Left renal pelvis (tissue), 4 donors: Measurements from ENCODE around the gene EPB41L2. TPM values are rescaled to one million over a fixed set of nuclear protein-coding genes. Genes with fewer than 3 reads are reported as not detected.
"Not testable (repeated sequence)": the region's sequence is repeated elsewhere in the genome, so short reads cannot be mapped to it uniquely, and the experiment has no call there.

Experiments
- DNase-seq, 4 donors: peaks; one replicate each; pipeline ENCODE4 v3.0.0-alpha.2; 2013; ENCODE audit warnings: low read depth in 4 of 4, low spot score in 3 of 4
- polyA plus RNA-seq, 4 donors: library from polyadenylated mRNA; unstranded; fragments of 120-200 nt; gene quantifications; one replicate each; pipeline ENCODE4 v1.2.1, GENCODE V29; 2013; ENCODE audit not compliant: insufficient read length in 4 of 4

Gene EPB41L2
- polyA plus RNA-seq, 4 donors: 147 to 448 (median 175) TPM

DNA sequence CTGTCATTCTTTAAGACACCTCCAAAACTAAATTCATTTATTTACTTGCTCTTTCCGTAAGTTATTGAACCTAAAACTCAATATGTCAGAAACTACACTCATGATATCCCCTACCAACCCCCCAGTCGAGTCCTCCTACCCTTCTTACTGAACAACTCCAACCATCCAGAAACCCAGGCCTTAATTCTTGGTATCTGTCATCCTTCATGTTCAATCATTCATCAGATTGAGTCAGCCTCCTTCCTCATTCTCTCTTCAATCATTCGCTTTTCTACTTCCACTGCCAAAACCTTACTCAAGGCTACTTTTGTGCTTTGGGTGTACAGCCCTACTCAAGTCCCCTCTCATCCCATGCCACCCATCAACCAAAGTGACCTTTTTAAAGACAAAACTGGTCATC lies 140.1 kb downstream of the EPB41L2 start:
- no peak for DNase-seq

DNA sequence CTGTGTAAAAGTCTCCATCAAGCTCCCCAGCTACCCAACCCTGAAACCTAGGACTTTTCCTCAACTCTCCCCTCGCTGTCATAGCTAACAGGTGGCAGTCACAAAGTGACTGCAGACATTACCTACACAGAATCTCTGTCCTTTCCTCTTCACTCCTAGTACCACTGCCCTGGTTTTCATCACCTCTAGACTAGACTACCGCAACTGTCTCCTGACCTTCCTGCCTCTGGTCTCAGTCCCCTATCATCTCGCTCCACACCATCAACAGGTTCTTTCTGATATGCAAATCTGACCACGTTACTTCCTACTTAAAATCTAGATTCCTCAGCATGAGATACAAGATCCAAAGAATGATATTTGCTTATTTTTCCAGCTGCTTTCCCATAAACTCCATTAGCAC lies 142.1 kb downstream of the EPB41L2 start:
- no peak for DNase-seq

DNA sequence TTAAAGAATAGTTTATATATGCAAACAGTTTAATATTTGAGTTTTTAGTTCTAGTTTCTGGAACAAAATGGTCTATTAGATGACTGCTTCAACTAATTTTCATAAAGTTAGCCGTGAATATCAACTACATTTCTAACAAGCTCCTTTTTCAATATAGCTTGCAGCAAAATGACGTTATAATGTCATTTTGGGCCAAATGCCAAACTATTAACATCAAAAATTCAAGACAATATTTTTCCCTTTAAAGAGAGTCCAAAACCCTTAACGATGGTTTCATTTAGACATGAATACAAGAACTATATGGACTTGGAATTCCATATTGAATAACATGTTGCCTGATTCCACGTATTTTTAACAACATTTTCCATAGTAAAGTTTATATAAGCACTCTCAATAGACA lies 144.9 kb downstream of the EPB41L2 start:
- DNase-seq: no peak

DNA sequence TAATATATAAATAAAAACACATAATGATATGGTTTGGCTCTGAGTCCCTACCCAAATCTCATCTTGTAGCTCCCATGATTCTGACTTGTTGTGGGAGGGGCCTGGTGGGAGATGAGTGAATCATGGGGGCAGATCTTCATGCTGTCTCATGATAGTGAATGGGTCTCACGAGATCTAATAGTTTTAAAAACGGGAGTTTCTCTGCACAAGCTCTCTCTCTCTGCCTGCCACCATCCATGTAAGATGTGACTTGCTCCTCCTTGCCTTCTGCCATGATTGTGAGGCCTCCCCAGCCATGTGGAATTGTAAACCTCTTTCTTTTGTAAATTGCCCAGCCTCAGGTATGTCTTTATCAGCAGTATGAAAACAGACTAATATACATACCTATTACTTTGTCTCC lies 147.4 kb downstream of the EPB41L2 start:
- DNase-seq: not testable (repeated sequence)

DNA sequence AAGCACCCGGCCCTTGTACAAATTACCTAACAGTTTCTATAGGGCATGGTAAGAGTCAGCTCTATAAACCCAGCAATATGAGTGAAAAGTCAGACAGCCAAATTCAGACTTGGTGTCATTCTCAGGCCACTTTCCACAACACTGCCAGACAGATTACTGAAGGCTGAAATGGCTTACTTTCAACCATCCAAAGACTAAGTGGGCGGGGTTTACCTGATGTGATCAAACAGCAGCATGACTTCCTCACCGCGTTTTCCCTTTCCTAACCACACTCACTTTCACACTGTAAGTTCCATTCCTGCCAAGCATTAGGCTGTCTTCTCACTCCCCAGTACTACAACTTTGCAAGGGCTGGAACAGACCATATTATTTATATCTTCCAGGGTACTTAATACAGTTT lies 149.9 kb downstream of the EPB41L2 start:
- DNase-seq: no peak

DNA sequence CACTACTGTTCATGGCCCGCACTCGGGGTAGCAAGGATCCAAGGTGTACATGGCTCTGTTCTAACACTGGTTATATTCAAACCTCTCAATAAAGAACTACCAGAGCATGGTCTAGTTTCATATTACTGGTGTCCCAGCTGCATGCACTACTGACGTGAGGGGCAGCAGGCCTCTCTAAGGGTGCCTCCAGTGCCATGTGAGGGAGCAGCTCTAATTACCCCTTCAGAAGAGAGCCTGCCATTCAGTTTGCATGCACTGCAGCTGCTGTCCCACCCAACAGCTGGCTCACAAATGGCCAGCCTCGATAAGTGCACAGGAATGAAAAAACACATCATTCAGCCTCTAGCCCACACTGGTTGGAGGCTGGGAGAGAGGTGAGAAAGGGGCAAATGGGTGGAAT lies 150.6 kb downstream of the EPB41L2 start:
- DNase-seq: no peak

DNA sequence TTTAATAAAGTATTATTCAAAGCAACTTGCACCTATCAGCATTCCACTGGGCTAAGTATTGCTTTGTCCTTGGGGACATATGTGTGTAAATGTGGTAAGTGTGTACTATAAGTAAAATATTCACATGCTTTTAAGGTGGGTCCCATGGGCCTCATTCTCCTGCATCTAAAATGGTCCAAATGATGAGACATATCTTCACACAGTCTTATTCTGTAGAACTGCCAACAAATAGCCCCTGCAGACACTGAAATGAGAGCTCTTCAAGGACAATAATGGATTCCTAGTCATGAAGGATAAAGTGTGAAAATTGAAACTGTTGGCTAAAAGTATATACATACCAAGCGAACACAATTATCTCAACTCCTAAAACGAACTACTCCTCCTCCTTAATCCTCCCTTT lies 154.1 kb downstream of the EPB41L2 start:
- DNase-seq: no peak

DNA sequence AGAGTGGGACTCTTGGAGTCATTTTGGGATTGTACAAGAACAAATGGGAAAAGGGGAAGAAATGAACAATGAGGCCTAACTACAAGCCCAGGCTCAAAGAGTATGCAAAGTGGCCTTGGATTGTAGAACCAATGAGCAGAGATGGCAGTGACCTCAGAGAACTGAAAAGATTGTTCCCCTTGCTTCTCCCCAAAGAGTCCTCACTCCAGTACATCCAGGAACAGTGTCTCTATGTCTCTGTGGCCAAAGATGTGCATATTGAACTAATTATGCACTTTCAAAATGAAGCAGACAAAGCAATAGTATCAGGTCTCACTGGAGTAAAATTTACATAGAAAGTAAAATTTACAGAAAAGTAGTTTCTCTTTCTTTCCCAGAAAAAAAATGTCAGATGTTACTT lies 154.9 kb downstream of the EPB41L2 start:
- no peak for DNase-seq

DNA sequence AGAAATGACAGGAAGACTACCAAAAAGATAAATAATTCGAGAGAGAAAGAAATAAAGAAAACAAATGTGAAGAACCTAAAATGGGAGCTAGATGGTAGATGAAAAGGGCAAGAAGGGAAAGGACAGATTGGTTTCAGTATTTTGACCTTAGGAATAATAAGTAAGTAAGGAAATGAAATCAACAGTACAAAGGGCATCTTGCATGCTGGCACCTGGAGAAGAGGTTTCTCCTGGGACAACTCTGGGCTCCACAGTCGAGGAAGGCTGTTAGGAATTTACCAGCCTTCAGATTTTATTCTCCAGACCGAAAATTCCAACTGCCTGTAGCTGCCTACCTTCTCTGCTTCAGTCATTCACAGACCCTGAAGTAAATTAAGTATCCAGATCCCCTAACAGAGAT lies 155.4 kb downstream of the EPB41L2 start:
- DNase-seq: no peak

DNA sequence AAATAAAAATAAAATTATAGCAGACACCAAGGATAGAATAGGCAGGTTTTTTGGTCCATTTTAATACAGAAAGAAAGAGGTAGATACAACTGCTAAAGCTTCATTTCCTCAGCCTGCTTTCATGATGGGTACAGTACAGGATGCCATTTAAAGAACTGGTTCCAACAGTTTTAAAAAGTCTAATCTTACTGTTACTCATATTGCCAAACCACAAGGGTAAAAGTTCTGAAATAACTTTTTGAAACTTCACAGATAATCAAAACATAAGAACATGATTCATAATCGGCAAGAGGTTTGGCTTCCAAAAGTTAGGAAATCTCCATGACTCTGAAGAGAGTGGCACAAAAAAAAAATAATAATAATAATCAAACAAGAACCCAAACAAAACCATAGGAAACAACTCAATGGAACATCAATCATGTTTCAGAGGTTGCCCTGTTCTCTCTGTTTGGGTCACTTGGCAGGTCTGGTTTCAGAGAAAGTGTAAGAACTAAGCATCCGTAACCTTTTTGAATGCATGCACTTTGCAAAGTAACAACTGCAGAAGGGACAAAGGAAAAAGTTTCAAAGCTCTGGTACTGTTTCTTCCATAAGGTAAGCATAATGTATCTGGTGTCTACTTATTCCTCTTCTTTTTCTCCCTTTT lies 156.2 kb downstream of the EPB41L2 start:
- no peak for DNase-seq

DNA sequence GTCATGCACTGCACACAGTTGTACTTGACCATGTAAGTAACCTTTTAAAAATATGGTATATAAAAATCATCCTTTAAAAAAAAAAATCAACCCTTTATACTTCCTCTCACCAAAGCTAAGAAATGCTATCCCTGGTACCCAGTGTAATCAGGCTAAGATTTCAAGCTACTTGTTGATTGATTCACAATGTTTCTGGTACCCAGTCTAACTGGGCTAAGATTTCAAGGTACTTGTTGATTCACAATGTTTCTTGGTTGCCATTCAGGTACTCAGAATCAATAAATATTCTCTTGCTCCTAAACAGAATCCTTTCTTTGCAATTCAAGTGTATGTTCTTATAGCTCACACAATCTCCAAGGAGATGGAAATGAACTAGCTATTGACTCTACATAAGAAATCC lies 159.4 kb downstream of the EPB41L2 start:
- no peak for DNase-seq

DNA sequence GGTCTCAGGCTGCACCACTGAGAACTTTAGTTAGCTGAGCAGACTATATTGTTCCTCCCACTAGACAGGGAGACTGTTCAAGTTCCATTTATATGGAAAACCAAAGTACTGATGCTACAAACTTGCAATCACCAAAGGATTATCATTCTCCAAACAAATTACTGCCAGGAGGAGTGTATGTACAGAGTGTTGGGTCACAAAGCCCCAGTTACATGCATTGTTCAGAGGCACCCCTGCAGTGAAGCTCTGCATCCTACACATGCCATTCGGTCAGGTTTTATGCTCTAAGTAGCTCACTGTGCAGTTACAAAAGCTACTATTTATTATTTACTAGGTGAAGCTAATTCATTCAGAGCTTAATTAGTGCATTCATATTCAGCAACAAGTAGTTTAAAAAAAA lies 160.0 kb downstream of the EPB41L2 start:
- DNase-seq: no peak

DNA sequence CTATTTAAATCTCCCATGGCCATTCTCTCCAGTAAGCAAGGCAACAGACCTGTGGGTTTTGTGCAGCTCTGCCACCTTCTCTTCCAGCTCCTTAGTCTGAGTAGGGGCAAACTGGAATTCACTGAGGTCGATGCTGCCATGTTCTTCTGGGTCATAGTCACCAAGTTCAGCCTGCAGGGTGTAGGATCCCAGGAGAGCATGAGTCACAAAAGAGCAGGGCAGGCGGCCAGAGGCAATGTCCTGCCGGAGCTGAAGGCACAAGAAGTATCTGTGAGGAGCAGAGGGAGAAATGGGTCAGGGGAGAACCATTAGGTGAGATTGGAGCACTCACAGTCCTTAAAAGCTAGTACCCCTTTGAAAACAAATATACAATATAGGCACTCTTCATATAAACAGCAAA lies 162.1 kb downstream of the EPB41L2 start:
- DNase-seq: no peak

DNA sequence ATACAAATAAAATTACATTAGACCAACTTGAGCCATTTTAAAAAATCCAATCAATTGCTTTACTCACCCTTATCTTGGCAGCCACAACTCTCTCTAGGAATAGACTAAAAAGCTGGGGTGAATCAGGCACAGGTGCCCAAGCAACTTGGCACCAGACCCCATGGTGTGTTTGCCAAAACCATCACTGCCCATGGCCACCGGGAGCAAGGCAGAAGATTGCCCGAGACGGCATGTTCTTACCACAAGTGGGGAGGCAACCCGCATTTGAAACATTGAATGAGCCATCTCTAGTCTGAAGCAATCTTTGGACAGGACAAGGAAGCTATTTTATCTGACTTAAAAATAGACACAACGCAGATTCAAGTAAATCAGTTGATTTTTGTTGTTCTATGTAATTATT lies 166.8 kb downstream of the EPB41L2 start:
- no peak for DNase-seq

DNA sequence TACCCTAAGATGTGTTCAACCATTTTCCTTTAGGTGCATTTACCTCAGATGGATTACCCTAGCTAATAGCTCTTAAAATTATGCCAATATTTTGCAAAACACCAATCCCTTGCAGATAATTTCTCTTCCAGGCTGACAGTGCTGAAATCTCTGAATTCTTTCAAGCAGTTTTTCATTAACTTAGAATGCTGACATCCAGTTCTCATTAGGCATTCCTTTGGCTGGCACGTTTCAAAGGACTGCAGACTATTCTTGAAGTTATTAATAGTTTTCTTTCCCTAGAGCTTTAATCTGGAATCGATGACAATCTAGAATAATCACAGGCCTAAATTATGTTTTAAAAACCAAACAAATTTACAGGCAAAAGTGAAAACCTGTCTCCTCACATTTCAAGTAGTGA lies 167.5 kb downstream of the EPB41L2 start:
- no peak for DNase-seq

DNA sequence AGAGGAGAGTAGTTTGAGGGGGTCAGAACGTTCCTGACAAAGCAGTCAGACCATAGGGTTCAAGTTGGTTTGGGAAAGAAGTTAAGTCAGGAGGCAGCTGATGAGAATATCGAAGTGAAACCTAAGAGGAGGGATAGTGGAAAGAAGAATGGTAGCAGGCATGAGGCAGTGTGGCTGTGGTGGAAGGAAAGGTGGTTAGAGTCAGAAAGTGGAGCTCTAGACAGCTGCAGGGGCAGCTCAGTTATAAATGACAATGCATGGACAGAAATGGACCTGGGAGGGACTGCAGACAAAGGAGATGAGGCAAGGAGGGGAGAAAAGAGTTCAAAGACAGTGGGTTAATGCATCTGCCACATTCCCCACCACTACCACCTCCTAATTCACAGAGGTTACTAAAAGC lies 169.3 kb downstream of the EPB41L2 start:
- no peak for DNase-seq

DNA sequence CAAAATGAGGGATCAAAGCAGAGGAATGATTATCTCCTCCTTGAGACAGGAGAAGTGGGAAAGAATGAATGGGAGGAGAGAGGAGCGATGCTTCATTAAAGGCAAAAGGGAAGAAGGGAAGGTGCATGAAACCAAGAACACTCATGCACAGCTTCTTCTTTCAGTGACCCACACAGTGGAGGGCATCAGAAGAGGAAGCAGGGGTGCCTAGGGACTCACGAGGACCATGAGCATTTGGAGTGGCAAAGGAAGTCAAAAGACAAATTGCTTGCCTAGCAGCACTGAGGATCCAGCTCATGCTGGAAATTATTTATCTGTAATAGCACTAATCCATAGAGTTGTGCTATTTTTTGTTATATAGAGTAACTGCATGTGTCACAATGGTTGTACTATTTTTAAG lies 169.8 kb downstream of the EPB41L2 start:
- no peak for DNase-seq

DNA sequence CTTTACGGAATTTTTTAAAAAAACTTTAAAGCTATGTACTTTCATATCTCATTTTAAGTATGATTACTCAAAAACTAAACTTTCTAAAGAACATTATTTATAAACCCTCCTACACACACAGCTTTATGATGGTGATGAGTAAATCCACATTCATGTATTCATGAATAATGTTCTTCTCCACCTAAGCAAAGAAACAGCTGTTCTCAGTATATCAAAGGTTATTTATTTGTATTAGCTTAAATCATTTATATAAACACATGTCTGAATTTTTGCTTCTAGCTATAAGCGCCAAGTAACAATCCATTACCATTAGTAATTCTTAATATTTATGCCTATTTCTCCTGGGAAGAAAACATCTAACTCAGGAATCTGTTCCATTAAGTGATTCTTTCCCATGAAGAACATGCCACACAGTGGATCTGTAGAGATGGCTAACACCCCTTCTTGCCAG lies 172.5 kb downstream of the EPB41L2 start:
- DNase-seq: no peak

DNA sequence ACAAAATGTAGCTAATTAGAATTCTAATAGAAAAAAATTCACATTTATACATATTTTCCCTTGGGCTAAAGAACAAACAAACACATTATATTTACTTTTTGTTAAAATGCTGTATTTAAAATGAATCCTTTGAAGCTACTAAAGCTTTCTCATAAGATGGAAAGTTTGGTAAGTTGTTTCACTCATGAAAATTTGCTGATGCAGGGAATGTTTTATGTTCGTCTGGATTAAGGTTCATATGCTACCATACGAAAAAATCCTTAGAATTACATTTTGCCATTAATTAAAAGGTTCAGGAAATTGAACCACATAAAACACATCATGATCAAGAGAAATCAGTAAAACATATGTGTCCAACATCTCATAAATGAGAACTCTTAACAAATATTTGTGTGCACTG lies 173.6 kb downstream of the EPB41L2 start:
- no peak for DNase-seq

DNA sequence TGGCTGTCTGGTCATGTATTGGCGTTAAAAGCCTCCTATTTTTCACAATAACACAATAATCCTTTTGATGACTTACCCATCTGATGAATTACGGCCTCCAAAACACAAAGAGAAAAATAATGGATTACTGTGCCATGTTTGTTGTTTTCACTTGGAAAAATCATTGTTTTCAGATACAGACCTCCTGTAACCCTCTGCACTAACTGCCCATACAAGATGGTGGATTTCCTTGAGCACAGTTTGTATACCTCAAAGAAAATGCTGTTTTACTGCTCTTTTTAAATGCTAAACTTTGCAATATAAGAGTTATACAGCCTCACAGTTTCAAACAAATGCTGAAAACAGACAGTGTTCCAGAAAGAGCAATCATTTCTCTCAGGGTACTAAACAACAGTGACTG lies 174.8 kb downstream of the EPB41L2 start:
- DNase-seq: no peak

DNA sequence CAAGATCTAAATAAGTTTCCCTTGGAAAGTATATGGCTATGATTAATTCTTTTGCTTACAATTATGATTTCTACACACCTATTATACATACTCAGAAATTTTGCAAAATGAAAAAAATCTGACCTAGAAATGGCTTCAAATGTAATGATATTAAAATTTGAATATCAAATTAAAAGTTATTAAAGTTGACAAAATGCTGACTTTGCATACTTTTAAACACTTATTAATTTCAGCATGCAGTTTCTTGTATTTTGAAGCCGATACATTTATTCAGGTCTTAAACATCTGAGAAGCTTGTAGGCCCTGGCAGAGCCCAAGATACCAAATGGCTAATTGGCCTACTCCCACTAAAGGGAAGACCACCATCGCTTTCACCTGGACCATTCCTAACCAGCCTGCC lies 176.1 kb downstream of the EPB41L2 start:
- no peak for DNase-seq

DNA sequence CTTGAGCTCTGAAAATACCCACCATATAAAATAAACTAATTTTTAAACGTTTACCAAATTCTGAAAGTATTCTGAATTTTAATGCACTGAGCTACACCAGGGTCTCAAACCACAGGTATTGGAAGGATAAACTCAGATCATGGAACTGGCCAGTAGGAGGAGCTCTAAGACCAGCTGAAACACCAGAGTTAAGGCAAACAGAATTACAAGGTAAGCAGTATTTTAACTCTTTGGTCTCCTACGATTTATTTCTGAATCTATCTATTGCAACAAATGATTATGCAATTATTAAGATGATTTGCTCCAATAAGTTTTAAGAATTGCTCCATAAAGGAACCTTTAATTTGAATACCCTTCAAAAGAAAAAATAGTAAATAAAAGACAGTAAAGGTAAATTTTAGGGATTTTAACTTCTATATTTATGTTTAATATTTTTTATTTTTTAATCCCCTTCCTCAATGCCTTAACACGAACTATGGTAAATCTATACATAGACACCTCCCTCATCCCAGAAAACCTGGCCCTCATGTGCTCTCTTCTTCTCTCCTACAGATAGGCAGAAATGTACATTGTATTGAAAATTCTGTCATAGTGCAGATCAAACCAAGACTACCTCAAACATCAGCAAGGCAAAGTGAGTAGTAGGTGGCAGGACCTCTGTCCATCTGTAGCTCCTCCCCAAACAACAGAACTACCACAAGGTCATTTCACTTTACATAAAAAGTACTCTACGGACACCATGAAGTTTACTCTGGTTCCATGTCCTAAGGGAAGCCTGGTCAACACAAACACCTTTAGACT lies 177.5 kb downstream of the EPB41L2 start:
- peak; percentile 57 to 71 (median 65) for DNase-seq
